H1 (cell line): Measurements from ENCODE around the gene GDF9. TPM values are rescaled to one million over a fixed set of nuclear protein-coding genes. Genes with fewer than 3 reads are reported as not detected.

ENCODE experiments used
- CTCF ChIA-PET: fragments of 300-600 bp; sonication (Branson Sonifier 250); formaldehyde crosslinking; loops from one replicate; lab custom pipeline; 2021; ENCODE audit not compliant: partially characterized antibody; lab: Charles Lee
- POLR2A ChIA-PET: fragments of 300-600 bp; sonication (Branson Sonifier 250); formaldehyde crosslinking; loops from one replicate; lab custom pipeline; 2021; ENCODE audit warnings: inconsistent platforms; ENCODE audit not compliant: partially characterized antibody; lab: Charles Lee
- DNase-seq, 2 experiments: peaks; one replicate each; pipeline versions ENCODE4 v3.0.0 to v3.0.0-alpha.2; 2010 to 2022; ENCODE audit warnings: low spot score in 2 of 2, low read depth in 1 of 2, mixed read lengths in 1 of 2
- FAIRE-seq: peaks from 2 replicates; lab custom pipeline; 2011; peaks lifted over from hg19 to GRCh38; lab: Jason Lieb, UNC
- H2AFZ ChIP-seq: 2 replicates; pipeline ENCODE4 v1.8.1; 2012; ENCODE audit warnings: low read length, inconsistent platforms
- H2AK5ac ChIP-seq: 2 replicates; pipeline ENCODE4 v1.6.1; 2013; ENCODE audit warnings: low read depth, low read length
- H2BK120ac ChIP-seq: replicated peaks from 2 replicates; pipeline ENCODE3; 2013; ENCODE audit warnings: low read depth, low read length, inconsistent platforms
- H2BK12ac ChIP-seq: 2 replicates; pipeline ENCODE4 v1.6.1; 2013; ENCODE audit warnings: low read depth, low read length
- H2BK15ac ChIP-seq: 2 replicates; pipeline ENCODE4 v1.6.1; 2013; ENCODE audit warnings: low read length
- H2BK20ac ChIP-seq: 2 replicates; pipeline ENCODE4 v1.6.1; 2013; ENCODE audit warnings: low read length
- H2BK5ac ChIP-seq: 2 replicates; pipeline ENCODE4 v1.6.1; 2013; ENCODE audit warnings: low read depth, low read length
- H3K14ac ChIP-seq: 2 replicates; pipeline ENCODE4 v1.6.1; 2013; ENCODE audit warnings: inconsistent platforms; ENCODE audit not compliant: insufficient read length
- H3K18ac ChIP-seq: 2 replicates; pipeline ENCODE4 v1.6.1; 2013; ENCODE audit warnings: low read length; ENCODE audit errors: extremely low read depth
- H3K23ac ChIP-seq: 2 replicates; pipeline ENCODE4 v1.6.1; 2013; ENCODE audit warnings: inconsistent platforms; ENCODE audit not compliant: insufficient read length
- H3K23me2 ChIP-seq: 2 replicates; pipeline ENCODE4 v1.6.1; 2013; ENCODE audit warnings: low read depth, low read length
- H3K27ac ChIP-seq: 2 replicates; pipeline ENCODE4 v1.6.1; 2011; ENCODE audit warnings: low read depth, low read length, inconsistent platforms
- H3K27me3 ChIP-seq, 4 experiments: replicated peaks in 1 of 4; 1 replicate in 1 of 4; 2 replicates in 3 of 4; pipeline versions ENCODE4 v1.6.1 to v1.8.1; 2011 to 2013; ENCODE audit warnings: low read length in 3 of 4, mild to moderate bottlenecking in 3 of 4, inconsistent platforms in 2 of 4, mixed read lengths in 2 of 4, moderate library complexity in 1 of 4; ENCODE audit not compliant: control insufficient read depth in 3 of 4, insufficient read depth in 3 of 4; ENCODE audit errors: extremely low read depth in 1 of 4
- H3K36me3 ChIP-seq, 4 experiments: 2 replicates each; pipeline versions ENCODE4 v1.6.1 to v1.8.1; 2011 to 2013; ENCODE audit warnings: mild to moderate bottlenecking in 4 of 4, low read length in 3 of 4, moderate library complexity in 2 of 4, control low read depth in 1 of 4, inconsistent platforms in 1 of 4; ENCODE audit not compliant: insufficient read depth in 4 of 4, control insufficient read depth in 2 of 4
- H3K4ac ChIP-seq: replicated peaks from 2 replicates; pipeline ENCODE3; 2013; ENCODE audit warnings: low read length, low read depth, mixed read lengths, inconsistent platforms; ENCODE audit not compliant: insufficient read length
- H3K4me1 ChIP-seq, 4 experiments: replicated peaks in 1 of 4; 1 replicate in 1 of 4; 2 replicates in 3 of 4; pipeline versions ENCODE4 v1.6.1 to v1.8.1; 2011 to 2013; ENCODE audit warnings: low read length in 3 of 4, inconsistent platforms in 2 of 4, mixed read lengths in 1 of 4; ENCODE audit not compliant: insufficient read depth in 4 of 4, control insufficient read depth in 3 of 4
- H3K4me2 ChIP-seq, 2 experiments: 2 replicates each; pipeline versions ENCODE4 v1.6.1 to v1.8.1; 2011 to 2013; ENCODE audit warnings: low read depth in 2 of 2, low read length in 2 of 2, control low read depth in 1 of 2, inconsistent platforms in 1 of 2, mild to moderate bottlenecking in 1 of 2; ENCODE audit not compliant: insufficient read depth in 1 of 2
- H3K4me3 ChIP-seq, 4 experiments: fragments of 200-600, 300-600 bp in 1 of 4; sonication (generic), shearing (Covaris generic), sonication (Bioruptor Twin) in 1 of 4; 2 replicates each; pipeline versions ENCODE4 v1.5.1 to v1.8.1; 2011 to 2016; ENCODE audit warnings: low read length in 4 of 4, low read depth in 3 of 4, control low read depth in 2 of 4, inconsistent platforms in 2 of 4, mild to moderate bottlenecking in 2 of 4, mixed read lengths in 1 of 4, moderate library complexity in 1 of 4; ENCODE audit not compliant: insufficient read depth in 2 of 4; ENCODE audit errors: extremely low read depth in 1 of 4
- H3K56ac ChIP-seq: replicated peaks from 2 replicates; pipeline ENCODE3; 2013; ENCODE audit warnings: low read depth, mild to moderate bottlenecking, mixed read lengths, low read length, inconsistent platforms; ENCODE audit not compliant: insufficient read length
- H3K79me1 ChIP-seq: 2 replicates; pipeline ENCODE4 v1.6.1; 2013; ENCODE audit warnings: low read depth, low read length, control low read depth
- H3K79me2 ChIP-seq, 2 experiments: 2 replicates each; pipeline versions ENCODE4 v1.6.1 to v1.8.1; 2012 to 2013; ENCODE audit warnings: low read length in 2 of 2, mild to moderate bottlenecking in 2 of 2, inconsistent platforms in 1 of 2; ENCODE audit not compliant: insufficient read depth in 2 of 2, control insufficient read depth in 1 of 2
- H3K9ac ChIP-seq, 4 experiments: replicated peaks in 1 of 4; 1 replicate in 1 of 4; 2 replicates in 3 of 4; pipeline versions ENCODE4 v1.6.1 to v1.8.1; 2011 to 2013; ENCODE audit warnings: low read depth in 3 of 4, low read length in 3 of 4, control low read depth in 2 of 4, mild to moderate bottlenecking in 2 of 4, moderate library complexity in 2 of 4, inconsistent platforms in 1 of 4; ENCODE audit errors: extremely low read depth in 1 of 4
- H3K9me3 ChIP-seq, 2 experiments: 2 replicates each; pipeline versions ENCODE4 v1.6.1 to v1.8.1; 2012 to 2013; ENCODE audit warnings: mild to moderate bottlenecking in 2 of 2, moderate library complexity in 2 of 2, control low read depth in 1 of 2, inconsistent platforms in 1 of 2, low read depth in 1 of 2, low read length in 1 of 2, mixed read lengths in 1 of 2; ENCODE audit not compliant: insufficient read depth in 2 of 2
- H4K20me1 ChIP-seq, 2 experiments: replicated peaks in 1 of 2; 2 replicates each; pipeline versions ENCODE3 to v1.8.1; 2011 to 2013; ENCODE audit warnings: inconsistent platforms in 2 of 2, low read length in 2 of 2, mild to moderate bottlenecking in 1 of 2; ENCODE audit not compliant: insufficient read depth in 2 of 2, control insufficient read depth in 1 of 2
- H4K5ac ChIP-seq: 2 replicates; pipeline ENCODE4 v1.6.1; 2013; ENCODE audit warnings: low read length, low read depth, mixed read lengths, inconsistent platforms; ENCODE audit not compliant: insufficient read length
- H4K8ac ChIP-seq: 2 replicates; pipeline ENCODE4 v1.8.0; 2013; ENCODE audit warnings: mild to moderate bottlenecking, moderate library complexity, low read length, inconsistent platforms; ENCODE audit not compliant: insufficient read depth; ENCODE audit errors: extremely low read depth
- H4K91ac ChIP-seq: replicated peaks from 2 replicates; pipeline ENCODE3; 2013; ENCODE audit warnings: low read length, mixed read lengths, inconsistent platforms; ENCODE audit not compliant: insufficient read length
- CREB1 ChIP-seq: IDR thresholded peaks from 2 replicates; pipeline ENCODE4 v1.6.1; 2012; ENCODE audit warnings: inconsistent platforms
- SP2 ChIP-seq: IDR thresholded peaks from 2 replicates; pipeline ENCODE4 v1.6.1; 2012; ENCODE audit warnings: mild to moderate bottlenecking, low read length, inconsistent platforms
- WGBS, 2 experiments: shearing (Covaris generic) in 1 of 2; methylation state at CpG; one replicate each; pipeline versions ENCODE4 v1.1.6 to v1.1.7; 2013 to 2015; ENCODE audit warnings: low lambda C conversion rate in 2 of 2, mixed read lengths in 2 of 2, inconsistent platforms in 1 of 2, low coverage in 1 of 2, missing lambda C conversion rate in 1 of 2; ENCODE audit not compliant: insufficient replicate concordance in 2 of 2, insufficient coverage in 1 of 2, insufficient read length in 1 of 2; ENCODE audit errors: extremely low coverage in 1 of 2, missing lambda C conversion rate in 1 of 2; 5-methylcytosine and 5-hydroxymethylcytosine counted together
- polyA plus RNA-seq, 7 experiments: library from polyadenylated mRNA; depleted of rRNA in 3 of 7; stranded (reverse) in 5 of 7; unstranded in 2 of 7; fragments of >200 nt in 5 of 7; fragments of 200-250 nt in 2 of 7; gene quantifications; 1 replicate in 5 of 7; 2 replicates in 1 of 7; 4 replicates in 1 of 7; pipeline versions ENCODE4 v1.2.1 to v1.2.3, GENCODE V29; 2011 to 2013; ENCODE audit warnings: missing spikeins in 2 of 7, mixed read lengths in 2 of 7
- total RNA-seq: library from RNA; stranded (reverse); fragmentation: NEBNext Ultra II Directional; extraction: Animal tissue kit (Norgen Biotek cat#: 25700); gene quantifications from 2 replicates; pipeline ENCODE4 v1.2.1, GENCODE V29; 2021
- TF ChIP-seq, protein P1 (sequence below): IDR thresholded peaks from 2 replicates; pipeline ENCODE4 v1.6.1; 2012; ENCODE audit warnings: inconsistent platforms
- TF ChIP-seq, protein P2 (sequence below): IDR thresholded peaks from 2 replicates; pipeline ENCODE4 v1.6.1; 2011; ENCODE audit warnings: low read depth, mild to moderate bottlenecking, low read length; ENCODE audit not compliant: insufficient read depth

GDF9 gene
- total and polyA plus RNA-seq, 2 of the 8 experiments (the other 6 are each of a cell fraction or from before 2014, with no cell fraction given), result 0.14 TPM; not detected in 1

GRCh38 chr5:132816083-132816482 is 50.2 kb downstream of the GDF9 start:
- H3K4me2 ChIP-seq, result no peak overlapping the region
- ChIA-PET CTCF (interaction anchor here (1.4 to 19.7 kb wide), 4 partner anchors 16 to 289 kb away, joined by 7 to 322 read pairs (median 43); partner anchors contain the start of genes CCNI2 and SHROOM1), POLR2A (interaction anchor here (3.0 kb wide), 1 partner anchor 7 kb away, joined by 17 read pairs; no protein-coding TSS in a partner anchor)
- H3K79me2 ChIP-seq, result no peaks in the 10 kb centered on the region
- H3K9ac ChIP-seq, result no peak overlapping the region
- H3K4me1 ChIP-seq, result peaks cover 0 to 3% (median 0%) of the 10 kb centered on the region in 4 experiments; a peak in 2 of 7 replicates
- H3K56ac ChIP-seq, result no peak overlapping the region
- no peak overlapping the region for H3K4ac ChIP-seq
- no peak overlapping the region for H2BK5ac ChIP-seq
- peaks cover 0 to 9% of the 10 kb centered on the region in 2 experiments; a peak in 2 of 4 replicates for H3K9me3 ChIP-seq
- H4K20me1 ChIP-seq, result peaks cover 0 to 5% of the 10 kb centered on the region in 2 experiments
- H3K4me3 ChIP-seq, result no peak overlapping the region
- peaks cover 4% of the 10 kb centered on the region; the same call in 1 of the 2 replicates for H3K23me2 ChIP-seq
- H2AFZ ChIP-seq, result no peak overlapping the region
- peaks cover 0 to 4% (median 0%) of the 10 kb centered on the region in 4 experiments; a peak in 1 of 8 replicates for H3K36me3 ChIP-seq
- H3K79me1 ChIP-seq, result no peaks in the 10 kb centered on the region
- H4K91ac ChIP-seq, result no peak overlapping the region
- H2BK15ac ChIP-seq, result no peak overlapping the region
- H2BK12ac ChIP-seq, result no peak overlapping the region
- H4K8ac ChIP-seq, result no peak overlapping the region
- H2BK20ac ChIP-seq, result no peak overlapping the region
- no peak overlapping the region for H2AK5ac ChIP-seq
- peaks cover 34 to 53% (median 45%) of the 10 kb centered on the region in 4 experiments for H3K27me3 ChIP-seq
- H2BK120ac ChIP-seq, result no peak overlapping the region
- no peak overlapping the region for H3K27ac ChIP-seq
- TF ChIP-seq, protein P1, sequence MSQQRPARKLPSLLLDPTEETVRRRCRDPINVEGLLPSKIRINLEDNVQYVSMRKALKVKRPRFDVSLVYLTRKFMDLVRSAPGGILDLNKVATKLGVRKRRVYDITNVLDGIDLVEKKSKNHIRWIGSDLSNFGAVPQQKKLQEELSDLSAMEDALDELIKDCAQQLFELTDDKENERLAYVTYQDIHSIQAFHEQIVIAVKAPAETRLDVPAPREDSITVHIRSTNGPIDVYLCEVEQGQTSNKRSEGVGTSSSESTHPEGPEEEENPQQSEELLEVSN, result no peak
- TF ChIP-seq SP2 (no peak), CREB1 (no peak)
- TF ChIP-seq, protein P2, sequence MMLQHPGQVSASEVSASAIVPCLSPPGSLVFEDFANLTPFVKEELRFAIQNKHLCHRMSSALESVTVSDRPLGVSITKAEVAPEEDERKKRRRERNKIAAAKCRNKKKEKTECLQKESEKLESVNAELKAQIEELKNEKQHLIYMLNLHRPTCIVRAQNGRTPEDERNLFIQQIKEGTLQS, result no peak
- 92% methylated on average over 2 of the region's 2 CpGs; no CpG with 5 or more reads in 1 of the 2 experiments for whole genome bisulfite sequencing, 2 experiments
- no peak overlapping the region for H3K18ac ChIP-seq
- no peak overlapping the region for H4K5ac ChIP-seq
- DNase-seq, result no peak
- H3K23ac ChIP-seq, result no peak overlapping the region
- H3K14ac ChIP-seq, result no peak overlapping the region
- no peak for FAIRE-seq
